Activated naive CD4-positive, alpha-beta T cell treated with anti-CD3 and anti-CD28 coated beads, Interleukin-2, amount 50 U/mL, for 24 hours (primary cell): ENCODE measurements around the gene ANKRD39.
A peak's percentile ranks its signal among the peaks of the same experiment; 100 is the strongest.

ENCODE experiments used
- H3K27ac Mint-ChIP-seq: one replicate; pipeline ENCODE4 v1.8.0; 2021; ENCODE audit warnings: mild to moderate bottlenecking, mixed read lengths
- H3K27me3 Mint-ChIP-seq: one replicate; pipeline ENCODE4 v1.8.0; 2021; ENCODE audit warnings: mixed read lengths
- H3K36me3 Mint-ChIP-seq: one replicate; pipeline ENCODE4 v1.8.0; 2021; ENCODE audit warnings: mixed read lengths
- H3K4me1 Mint-ChIP-seq: one replicate; pipeline ENCODE4 v1.8.0; 2021; ENCODE audit warnings: mixed read lengths
- H3K4me3 Mint-ChIP-seq: one replicate; pipeline ENCODE4 v1.8.0; 2021; ENCODE audit warnings: mild to moderate bottlenecking, mixed read lengths
- H3K9me3 Mint-ChIP-seq: one replicate; pipeline ENCODE4 v1.8.0; 2021; ENCODE audit warnings: mixed read lengths

The ANKRD39 gene

GRCh38 chr2:96837575-96837974 lies 20.2 kb downstream of the ANKRD39 start:
- no peak overlapping the region for H3K4me3 Mint-ChIP-seq
- no peaks in the 10 kb centered on the region for H3K9me3 Mint-ChIP-seq
- no peak overlapping the region for H3K27ac Mint-ChIP-seq
- H3K4me1 Mint-ChIP-seq, result peaks cover 4% of the 10 kb centered on the region
- no peaks in the 10 kb centered on the region for H3K27me3 Mint-ChIP-seq
- H3K36me3 Mint-ChIP-seq, result no peaks in the 10 kb centered on the region

GRCh38 chr2:96835830-96836229 lies 22.0 kb downstream of the ANKRD39 start:
- Mint-ChIP-seq H3K27me3 (no peaks in the 10 kb centered on the region), H3K4me3 (no peak overlapping the region), H3K27ac (no peak overlapping the region), H3K36me3 (peaks cover 2% of the 10 kb centered on the region), H3K4me1 (peaks cover 4% of the 10 kb centered on the region), H3K9me3 (no peaks in the 10 kb centered on the region)

- H3K4me1 Mint-ChIP-seq, result no peaks in the 10 kb centered on the region
- peaks cover 10% of the 10 kb centered on the region for H3K36me3 Mint-ChIP-seq
- no peak overlapping the region for H3K27ac Mint-ChIP-seq
- H3K27me3 Mint-ChIP-seq, result no peaks in the 10 kb centered on the region
- H3K9me3 Mint-ChIP-seq, result no peaks in the 10 kb centered on the region
- no peak overlapping the region for H3K4me3 Mint-ChIP-seq
Measured at GRCh38 chr2:96832754-96833507, 24.9 kb downstream of the ANKRD39 start.

- no peaks in the 10 kb centered on the region for H3K27me3 Mint-ChIP-seq
- no peak overlapping the region for H3K27ac Mint-ChIP-seq
Measured at GRCh38 chr2:96832408-96832753, 25.4 kb downstream of the ANKRD39 start.

GRCh38 chr2:96831679-96832078 lies 26.1 kb downstream of the ANKRD39 start:
- no peaks in the 10 kb centered on the region for H3K9me3 Mint-ChIP-seq
- no peaks in the 10 kb centered on the region for H3K4me1 Mint-ChIP-seq
- peaks cover 10% of the 10 kb centered on the region for H3K36me3 Mint-ChIP-seq
- H3K4me3 Mint-ChIP-seq, result no peak overlapping the region
- no peak overlapping the region for H3K27ac Mint-ChIP-seq
- H3K27me3 Mint-ChIP-seq, result no peaks in the 10 kb centered on the region

More at GRCh38 chr2:96832408-96832753, 25.4 kb downstream of the ANKRD39 start:
- no peak overlapping the region for H3K4me3 Mint-ChIP-seq
- H3K36me3 Mint-ChIP-seq, result peaks cover 10% of the 10 kb centered on the region
- H3K4me1 Mint-ChIP-seq, result no peaks in the 10 kb centered on the region
- H3K9me3 Mint-ChIP-seq, result no peaks in the 10 kb centered on the region

- H3K36me3 Mint-ChIP-seq, result peaks cover 10% of the 10 kb centered on the region
- no peak overlapping the region for H3K4me3 Mint-ChIP-seq
- H3K27ac Mint-ChIP-seq, result no peak overlapping the region
- no peaks in the 10 kb centered on the region for H3K4me1 Mint-ChIP-seq
- H3K27me3 Mint-ChIP-seq, result no peaks in the 10 kb centered on the region
- H3K9me3 Mint-ChIP-seq, result no peaks in the 10 kb centered on the region
Measured at GRCh38 chr2:96830044-96830562, 27.7 kb downstream of the ANKRD39 start.

GRCh38 chr2:96828874-96829273 lies 28.9 kb downstream of the ANKRD39 start:
- Mint-ChIP-seq H3K27me3 (no peaks in the 10 kb centered on the region), H3K36me3 (peaks cover 10% of the 10 kb centered on the region), H3K4me1 (no peaks in the 10 kb centered on the region), H3K27ac (no peak overlapping the region), H3K9me3 (no peaks in the 10 kb centered on the region), H3K4me3 (no peak overlapping the region)

GRCh38 chr2:96828436-96828835 lies 29.4 kb downstream of the ANKRD39 start:
- no peaks in the 10 kb centered on the region for H3K27me3 Mint-ChIP-seq
- peaks cover 10% of the 10 kb centered on the region for H3K36me3 Mint-ChIP-seq
- H3K4me1 Mint-ChIP-seq, result no peaks in the 10 kb centered on the region
- H3K9me3 Mint-ChIP-seq, result no peaks in the 10 kb centered on the region
- H3K27ac Mint-ChIP-seq, result no peak overlapping the region
- H3K4me3 Mint-ChIP-seq, result no peak overlapping the region

- H3K4me3 Mint-ChIP-seq, result no peak overlapping the region
- peaks cover under 1% of the 10 kb centered on the region for H3K4me1 Mint-ChIP-seq
- H3K27ac Mint-ChIP-seq, result no peak overlapping the region
- H3K36me3 Mint-ChIP-seq, result peaks cover 8% of the 10 kb centered on the region
- no peaks in the 10 kb centered on the region for H3K27me3 Mint-ChIP-seq
- H3K9me3 Mint-ChIP-seq, result no peaks in the 10 kb centered on the region
Measured at GRCh38 chr2:96826546-96827278, 31.1 kb downstream of the ANKRD39 start.

- no peak overlapping the region for H3K4me3 Mint-ChIP-seq
- peaks cover 17% of the 10 kb centered on the region for H3K4me1 Mint-ChIP-seq
- H3K27ac Mint-ChIP-seq, result no peak overlapping the region
- H3K27me3 Mint-ChIP-seq, result no peaks in the 10 kb centered on the region
- peaks cover 8% of the 10 kb centered on the region for H3K36me3 Mint-ChIP-seq
- no peaks in the 10 kb centered on the region for H3K9me3 Mint-ChIP-seq
Measured at GRCh38 chr2:96825057-96825456, 32.8 kb downstream of the ANKRD39 start.

- H3K9me3 Mint-ChIP-seq, result no peaks in the 10 kb centered on the region
- peaks cover 3% of the 10 kb centered on the region for H3K36me3 Mint-ChIP-seq
- no peak overlapping the region for H3K4me3 Mint-ChIP-seq
- peak overlapping the region; percentile 43 for H3K27ac Mint-ChIP-seq
- H3K4me1 Mint-ChIP-seq, result peaks cover 24% of the 10 kb centered on the region
- H3K27me3 Mint-ChIP-seq, result no peaks in the 10 kb centered on the region
Measured at GRCh38 chr2:96824079-96824870, 33.5 kb downstream of the ANKRD39 start.

GRCh38 chr2:96823198-96823597 lies 34.6 kb downstream of the ANKRD39 start:
- Mint-ChIP-seq H3K27me3 (no peaks in the 10 kb centered on the region), H3K36me3 (peaks cover 2% of the 10 kb centered on the region), H3K27ac (no peak overlapping the region), H3K4me3 (no peak overlapping the region), H3K9me3 (no peaks in the 10 kb centered on the region), H3K4me1 (peaks cover 35% of the 10 kb centered on the region)

GRCh38 chr2:96822786-96823185 lies 35.0 kb downstream of the ANKRD39 start:
- Mint-ChIP-seq H3K4me1 (peaks cover 39% of the 10 kb centered on the region), H3K27ac (peak overlapping the region; percentile 12), H3K36me3 (peaks cover 2% of the 10 kb centered on the region), H3K9me3 (no peaks in the 10 kb centered on the region), H3K27me3 (no peaks in the 10 kb centered on the region), H3K4me3 (no peak overlapping the region)

- no peak overlapping the region for H3K27ac Mint-ChIP-seq
- H3K4me1 Mint-ChIP-seq, result peaks cover 43% of the 10 kb centered on the region
- peaks cover 2% of the 10 kb centered on the region for H3K36me3 Mint-ChIP-seq
- H3K27me3 Mint-ChIP-seq, result no peaks in the 10 kb centered on the region
- no peaks in the 10 kb centered on the region for H3K9me3 Mint-ChIP-seq
- H3K4me3 Mint-ChIP-seq, result peak overlapping the region; percentile 5
Measured at GRCh38 chr2:96821113-96821675, 36.6 kb downstream of the ANKRD39 start.

- Mint-ChIP-seq H3K9me3 (no peaks in the 10 kb centered on the region), H3K36me3 (peaks cover 2% of the 10 kb centered on the region), H3K27me3 (no peaks in the 10 kb centered on the region), H3K4me3 (peak overlapping the region; percentile 81), H3K27ac (no peak overlapping the region), H3K4me1 (peaks cover 49% of the 10 kb centered on the region)
Measured at GRCh38 chr2:96819876-96820511, 37.8 kb downstream of the ANKRD39 start.
